CD14-positive monocyte (primary cell): Measurements from ENCODE around the gene C8B. TPM values are rescaled to one million over a fixed set of nuclear protein-coding genes. Genes with fewer than 3 reads are reported as not detected.

Experiments
- DNase-seq, 3 donors: peaks; one replicate each; pipeline ENCODE4 v3.0.0-alpha.2; 2011 to 2022
- H2AFZ ChIP-seq: 2 replicates; pipeline ENCODE4 v1.6.0; 2012; ENCODE audit warnings: mild to moderate bottlenecking, low read depth, low read length, inconsistent platforms; ENCODE audit not compliant: insufficient read depth, poor library complexity, severe bottlenecking
- H3K27ac ChIP-seq, 2 donors: 1 replicate in 1 of 2; 2 replicates in 1 of 2; pipeline ENCODE4 v1.5.1; 2012 to 2013; ENCODE audit warnings: low read length in 2 of 2, control low read depth in 1 of 2, inconsistent platforms in 1 of 2, low read depth in 1 of 2, mild to moderate bottlenecking in 1 of 2
- H3K27me3 ChIP-seq, 2 donors: one replicate each; pipeline versions ENCODE4 v1.6.0 to v1.6.1; 2011 to 2013; ENCODE audit warnings: low read length in 2 of 2; ENCODE audit not compliant: control insufficient read depth in 2 of 2, insufficient read depth in 2 of 2
- H3K36me3 ChIP-seq, 2 donors: replicated peaks in 1 of 2; 1 replicate in 1 of 2; 2 replicates in 1 of 2; pipeline versions ENCODE4 v1.5.1 to v1.6.1; 2012 to 2013; ENCODE audit warnings: low read length in 2 of 2, control low read depth in 1 of 2, inconsistent platforms in 1 of 2, mild to moderate bottlenecking in 1 of 2; ENCODE audit not compliant: insufficient read depth in 2 of 2, control insufficient read depth in 1 of 2
- H3K4me1 ChIP-seq, 2 donors: 1 replicate in 1 of 2; 2 replicates in 1 of 2; pipeline versions ENCODE4 v1.5.1 to v1.6.1; 2012 to 2013; ENCODE audit warnings: low read length in 2 of 2, control low read depth in 1 of 2, inconsistent platforms in 1 of 2, mild to moderate bottlenecking in 1 of 2, moderate library complexity in 1 of 2; ENCODE audit not compliant: insufficient read depth in 2 of 2, control insufficient read depth in 1 of 2
- H3K4me2 ChIP-seq: replicated peaks from 2 replicates; pipeline ENCODE3; 2012; ENCODE audit warnings: low read length, moderate library complexity, mild to moderate bottlenecking; ENCODE audit not compliant: poor library complexity, severe bottlenecking; ENCODE audit errors: extremely low read depth
- H3K4me3 ChIP-seq, 3 experiments: fragments of 200-600 bp in 1 of 3; sonication (generic) in 1 of 3; replicated peaks in 1 of 3; 1 replicate in 2 of 3; 2 replicates in 1 of 3; pipeline ENCODE4 v1.5.1; 2011 to 2013; ENCODE audit warnings: low read length in 3 of 3, mild to moderate bottlenecking in 3 of 3, control low read depth in 2 of 3, low read depth in 2 of 3, inconsistent platforms in 1 of 3, moderate library complexity in 1 of 3
- H3K79me2 ChIP-seq: 2 replicates; pipeline ENCODE4 v1.6.0; 2012; ENCODE audit warnings: mild to moderate bottlenecking, control low read depth, inconsistent platforms, low read length, moderate library complexity; ENCODE audit not compliant: insufficient read depth
- H3K9ac ChIP-seq: 2 replicates; pipeline ENCODE4 v1.6.0; 2017; ENCODE audit warnings: low read length, mild to moderate bottlenecking; ENCODE audit not compliant: insufficient read depth, poor library complexity, severe bottlenecking
- H3K9me3 ChIP-seq, 2 donors: replicated peaks in 1 of 2; 1 replicate in 1 of 2; 2 replicates in 1 of 2; pipeline versions ENCODE4 v1.5.1 to v1.6.1; 2012 to 2013; ENCODE audit warnings: low read length in 2 of 2, control low read depth in 1 of 2; ENCODE audit not compliant: control insufficient read depth in 1 of 2, insufficient read depth in 1 of 2
- H4K20me1 ChIP-seq: 2 replicates; pipeline ENCODE4 v1.6.0; 2012; ENCODE audit warnings: mild to moderate bottlenecking, low read length, control low read depth, moderate library complexity; ENCODE audit not compliant: insufficient read depth
- H3K27ac Mint-ChIP-seq, 7 donors: one replicate each; pipeline ENCODE4 v1.8.0; 2020; ENCODE audit warnings: mild to moderate bottlenecking in 7 of 7, mixed read lengths in 7 of 7, moderate library complexity in 6 of 7, inconsistent platforms in 2 of 7
- H3K27me3 Mint-ChIP-seq, 3 donors: one replicate each; pipeline ENCODE4 v1.8.0; 2021 to 2022; ENCODE audit warnings: low read depth in 3 of 3, mild to moderate bottlenecking in 3 of 3, mixed read lengths in 3 of 3, moderate library complexity in 3 of 3, inconsistent platforms in 1 of 3
- H3K36me3 Mint-ChIP-seq, 2 donors: one replicate each; pipeline ENCODE4 v1.8.0; 2020; ENCODE audit warnings: mixed read lengths in 2 of 2, inconsistent platforms in 1 of 2, mild to moderate bottlenecking in 1 of 2
- H3K4me1 Mint-ChIP-seq: one replicate; pipeline ENCODE4 v1.8.0; 2020; ENCODE audit warnings: mild to moderate bottlenecking, mixed read lengths
- H3K4me3 Mint-ChIP-seq, 2 donors: one replicate each; pipeline ENCODE4 v1.8.0; 2020; ENCODE audit warnings: mild to moderate bottlenecking in 2 of 2, mixed read lengths in 2 of 2, moderate library complexity in 1 of 2
- H3K9me3 Mint-ChIP-seq, 7 donors: one replicate each; pipeline ENCODE4 v1.8.0; 2020 to 2022; ENCODE audit warnings: mixed read lengths in 7 of 7, mild to moderate bottlenecking in 6 of 7, moderate library complexity in 6 of 7, inconsistent platforms in 2 of 7
- CTCF ChIP-seq: fragments of 200-600 bp; IDR thresholded peaks from one replicate; pipeline ENCODE4 v1.8.0; 2022; ENCODE audit warnings: antibody characterized with exemption, mild to moderate bottlenecking
- WGBS: methylation state at CpG from one replicate; pipeline ENCODE4 v1.1.5; 2013; ENCODE audit warnings: missing lambda C conversion rate; ENCODE audit not compliant: insufficient coverage; 5-methylcytosine and 5-hydroxymethylcytosine counted together
- intact Hi-C, 2 donors: fragments of 100-400 bp; cut with micrococcal nuclease; formaldehyde crosslinking; loops; one replicate each; pipeline versions ENCODE4 v1.15.0 to v1.15.1; 2023
- polyA plus RNA-seq, 3 donors: library from polyadenylated mRNA; depleted of rRNA in 1 of 3; unstranded in 2 of 3; stranded (reverse) in 1 of 3; fragments of 300-500 nt in 2 of 3; fragments of >200 nt in 1 of 3; fragmentation: Illumina TruSeq in 2 of 3; gene quantifications; 1 replicate in 2 of 3; 2 replicates in 1 of 3; pipeline ENCODE4 v1.2.3, GENCODE V29; 2012 to 2021

Gene C8B
- polyA plus RNA-seq, 3 donors = not detected

DNA sequence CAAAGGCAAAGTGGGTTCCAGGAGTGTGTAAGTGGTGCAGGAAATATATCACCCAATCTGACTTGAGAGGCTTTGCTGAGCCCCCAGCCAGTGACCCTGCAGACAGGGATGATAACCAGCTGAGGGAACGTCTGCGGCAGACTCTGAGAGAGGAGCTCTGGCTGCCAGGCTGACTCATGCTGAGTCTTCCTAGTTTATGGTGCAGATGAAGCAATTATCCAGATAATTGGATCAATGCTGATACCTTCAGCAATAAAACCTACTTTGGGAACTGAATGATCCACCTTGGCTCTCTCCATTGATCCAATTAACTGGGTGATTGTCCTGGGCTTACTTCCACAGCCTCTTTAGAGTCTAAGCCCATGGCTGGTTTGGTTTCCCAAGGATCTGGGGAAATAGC is 7.3 kb downstream of the C8B start:
- peaks cover 0 to 3% (median 0%) of the 10 kb centered on the region in 7 donors for H3K9me3 Mint-ChIP-seq
- Histone ChIP-seq H3K27me3 (no peaks in the 10 kb centered on the region), H3K4me1 (no peaks in the 10 kb centered on the region), H3K9me3 (no peaks in the 10 kb centered on the region), H3K4me3 (no peak overlapping the region), H3K4me2 (no peak overlapping the region), H2AFZ (no peak overlapping the region), H3K36me3 (no peaks in the 10 kb centered on the region), H3K27ac (no peak overlapping the region), H3K79me2 (no peaks in the 10 kb centered on the region), H3K9ac (no peak overlapping the region), H4K20me1 (no peaks in the 10 kb centered on the region)
- DNase-seq = no peak
- no peak for TF ChIP-seq CTCF
- H3K4me3 Mint-ChIP-seq = no peak overlapping the region
- intact Hi-C loops = no loop called here
- no peak overlapping the region for H3K27ac Mint-ChIP-seq
- peaks cover 0 to 3% (median 2%) of the 10 kb centered on the region in 3 donors for H3K27me3 Mint-ChIP-seq
- WGBS = no CpG with 5 or more reads among the region's 2 CpGs
- no peaks in the 10 kb centered on the region for H3K4me1 Mint-ChIP-seq
- no peaks in the 10 kb centered on the region for H3K36me3 Mint-ChIP-seq

DNA sequence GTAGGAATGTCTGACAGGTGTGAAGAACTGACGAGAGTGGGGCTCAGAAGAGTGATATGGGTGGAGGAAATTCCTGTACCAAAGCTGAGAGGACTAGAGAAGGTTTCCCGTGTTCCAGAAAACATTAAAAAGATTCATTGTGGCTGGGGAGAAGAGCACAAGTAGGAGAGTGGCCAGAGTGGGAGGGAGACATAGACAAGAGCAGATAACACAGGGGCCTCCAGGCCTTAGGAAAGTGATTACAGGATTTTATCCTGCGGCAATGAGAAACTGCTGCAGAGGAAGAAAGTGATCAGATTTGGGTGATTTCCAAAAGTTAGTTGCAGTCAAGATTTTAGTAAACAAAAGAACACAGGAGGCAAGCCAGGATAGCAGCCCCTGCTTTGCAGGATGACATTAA is 7.9 kb downstream of the C8B start:
- DNase-seq = no peak
- Mint-ChIP-seq H3K4me1 (no peaks in the 10 kb centered on the region), H3K4me3 (no peak overlapping the region), H3K27ac (no peak overlapping the region), H3K27me3 (peaks cover 0 to 3% (median 2%) of the 10 kb centered on the region in 3 donors), H3K36me3 (no peaks in the 10 kb centered on the region), H3K9me3 (peaks cover 0 to 3% (median 0%) of the 10 kb centered on the region in 7 donors)
- TF ChIP-seq CTCF = no peak
- Histone ChIP-seq H3K4me3 (no peak overlapping the region), H3K36me3 (no peaks in the 10 kb centered on the region), H3K4me2 (no peak overlapping the region), H3K27ac (no peak overlapping the region), H3K9me3 (no peaks in the 10 kb centered on the region), H3K4me1 (no peaks in the 10 kb centered on the region), H3K79me2 (no peaks in the 10 kb centered on the region), H2AFZ (no peak overlapping the region), H3K9ac (no peak overlapping the region), H3K27me3 (no peaks in the 10 kb centered on the region), H4K20me1 (no peaks in the 10 kb centered on the region)
- intact Hi-C loops = no loop called here
- 75% methylated on average over 2 of the region's 3 CpGs for WGBS
